PC-3 (cell line): ENCODE results near the gene CXCL5.

ENCODE experiments used
- CTCF ChIP-seq: fragments of 300-600 bp; sonication (generic); conservative IDR thresholded peaks from 2 replicates; pipeline ENCODE4 v1.5.1; 2017; ENCODE audit warnings: antibody characterized with exemption, low read depth, mild to moderate bottlenecking, low read length
- EZH2 ChIP-seq: fragments of 300-600 bp; sonication (generic); IDR thresholded peaks from one replicate; pipeline ENCODE4 v1.6.1; 2017; ENCODE audit warnings: antibody characterized with exemption, mild to moderate bottlenecking, low read length; ENCODE audit not compliant: unreplicated experiment
- EZH2phosphoT487 ChIP-seq: fragments of 300-600 bp; sonication (generic); IDR thresholded peaks from 2 replicates; pipeline ENCODE4 v1.6.1; 2018; ENCODE audit warnings: mild to moderate bottlenecking, antibody characterized with exemption, low read length, borderline replicate concordance

GRCh38 chr4:74005528-74005927, 7.1 kb upstream of the CXCL5 start:
- no peak for TF ChIP-seq CTCF
- no peak for TF ChIP-seq EZH2
- no peak for TF ChIP-seq EZH2phosphoT487
